SKM-1 treated with dmso at 0.1 percent for 144 hours (cell line): ENCODE results near the gene CLMN.
"Not testable (repeated sequence)": the region's sequence is repeated elsewhere in the genome, so short reads cannot be mapped to it uniquely, and the experiment has no call there.

Experiments used
- DNase-seq: peaks from one replicate; lab custom pipeline; 2025; ENCODE audit not compliant: unreplicated experiment; lab: John Stamatoyannopoulos, UW

The CLMN gene

DNA sequence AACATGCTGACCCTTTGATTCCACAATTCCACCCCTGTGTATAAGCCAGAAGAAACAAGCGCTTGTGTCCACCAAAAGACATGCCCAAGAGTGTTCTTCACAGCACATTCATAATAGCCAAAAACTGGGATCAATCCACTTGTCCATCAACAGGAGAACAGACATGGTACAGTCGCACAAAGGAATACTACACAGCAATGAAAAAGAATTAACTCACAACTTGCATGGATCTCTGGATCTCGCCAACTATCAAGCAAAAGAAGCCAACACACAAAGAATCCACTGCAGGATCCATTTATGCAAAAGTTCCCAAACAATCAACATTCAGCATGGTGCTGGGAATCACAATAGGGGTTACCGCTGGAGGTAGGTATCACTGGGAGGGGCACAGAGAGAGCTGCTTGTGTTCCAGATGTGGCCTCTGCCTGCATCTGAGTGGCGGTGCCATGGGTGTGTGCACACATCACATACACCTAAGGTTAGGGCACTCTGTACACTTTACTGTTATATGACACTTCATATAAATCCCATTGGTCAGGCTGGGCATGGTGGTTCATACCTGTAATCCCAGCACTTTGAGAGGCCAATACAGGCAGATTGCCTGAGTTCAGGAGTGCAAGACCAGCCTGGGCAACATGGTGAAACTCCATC lies 30.9 kb downstream of the CLMN start:
- DNase-seq: no peak

DNA sequence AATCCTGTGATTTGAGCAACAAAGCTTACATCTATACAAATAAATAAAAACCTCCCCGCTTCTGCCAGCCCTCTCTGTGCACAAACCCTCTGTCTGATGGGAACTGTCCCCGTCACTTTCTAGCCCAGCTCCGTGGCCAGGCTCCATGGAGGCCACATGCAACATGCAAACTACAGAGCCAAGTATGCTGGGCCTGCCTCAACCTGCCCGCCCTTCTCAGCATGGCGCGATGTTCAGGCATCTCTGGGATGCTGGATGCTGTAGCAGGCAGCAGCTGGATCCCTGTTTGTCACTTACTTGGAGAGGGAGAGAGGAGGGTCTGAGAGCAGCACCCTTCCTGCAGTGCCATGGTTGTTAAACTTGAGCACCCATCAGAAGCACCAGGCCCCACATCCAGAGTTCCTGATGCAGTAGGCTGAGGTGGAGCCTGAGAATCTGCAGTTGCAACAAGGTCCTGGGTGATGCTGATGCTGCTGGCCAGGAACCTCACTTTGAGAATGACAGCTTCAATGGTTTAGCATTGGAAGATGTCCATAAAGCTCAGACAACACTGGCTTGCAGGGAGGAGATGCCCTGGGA lies 32.4 kb downstream of the CLMN start:
- no peak for DNase-seq

DNA sequence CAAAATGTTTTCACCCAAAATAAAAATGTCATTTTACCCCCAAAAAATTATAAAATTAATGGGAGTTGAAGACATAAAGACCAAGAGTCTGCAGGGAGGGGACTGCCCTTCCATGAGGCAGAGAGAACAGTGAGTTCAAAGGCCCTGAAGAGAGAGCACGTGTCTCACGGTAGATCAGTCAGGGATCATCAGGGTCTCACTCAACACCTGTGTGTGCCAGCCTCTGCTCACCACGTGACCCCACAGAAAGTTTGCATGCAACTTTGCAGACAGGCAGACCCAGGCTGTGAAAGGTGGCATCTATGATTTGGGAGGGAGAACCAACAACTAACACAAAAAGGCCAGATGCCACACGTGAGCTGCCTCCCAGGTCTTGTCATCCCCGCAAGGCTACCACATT lies 33.1 kb downstream of the CLMN start:
- DNase-seq: no peak

DNA sequence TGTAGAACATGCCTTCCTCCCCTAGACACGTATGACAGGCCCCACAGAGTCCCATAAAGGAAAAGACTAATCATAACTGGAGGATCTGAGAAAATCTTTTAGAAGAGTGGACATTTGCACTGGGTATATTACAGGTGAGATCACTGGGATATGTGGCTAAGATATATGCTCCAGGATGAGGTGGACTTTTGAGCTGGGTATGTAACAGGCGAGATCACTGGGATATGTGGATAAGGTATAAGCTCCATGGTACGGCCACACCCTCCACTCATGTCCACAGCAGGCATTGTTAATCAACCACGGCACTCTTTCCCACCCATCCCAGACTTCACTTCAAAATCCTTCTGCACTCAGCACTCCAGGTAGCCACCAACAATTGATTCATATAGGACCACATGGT lies 34.1 kb downstream of the CLMN start:
- no peak for DNase-seq

DNA sequence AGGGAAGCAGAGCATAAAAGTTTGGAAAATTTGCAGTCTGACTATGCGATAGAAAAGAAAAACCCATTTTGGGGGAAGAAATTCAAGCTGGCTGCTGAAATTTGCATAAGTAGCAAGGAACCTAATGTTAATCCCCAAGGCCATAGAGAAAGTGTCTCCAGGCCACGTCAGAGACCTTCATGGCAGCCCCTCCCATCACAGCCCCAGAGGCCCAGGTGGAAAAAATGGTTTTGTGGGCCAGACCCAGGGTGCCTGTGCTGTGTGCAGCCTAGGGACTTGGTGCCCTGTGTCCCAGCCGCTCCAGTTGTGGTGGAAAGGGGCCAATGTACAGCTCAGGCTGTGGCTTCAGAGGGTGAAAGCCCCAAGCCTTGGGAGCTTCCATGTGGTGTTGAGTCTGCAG lies 35.9 kb downstream of the CLMN start:
- not testable (repeated sequence) for DNase-seq

DNA sequence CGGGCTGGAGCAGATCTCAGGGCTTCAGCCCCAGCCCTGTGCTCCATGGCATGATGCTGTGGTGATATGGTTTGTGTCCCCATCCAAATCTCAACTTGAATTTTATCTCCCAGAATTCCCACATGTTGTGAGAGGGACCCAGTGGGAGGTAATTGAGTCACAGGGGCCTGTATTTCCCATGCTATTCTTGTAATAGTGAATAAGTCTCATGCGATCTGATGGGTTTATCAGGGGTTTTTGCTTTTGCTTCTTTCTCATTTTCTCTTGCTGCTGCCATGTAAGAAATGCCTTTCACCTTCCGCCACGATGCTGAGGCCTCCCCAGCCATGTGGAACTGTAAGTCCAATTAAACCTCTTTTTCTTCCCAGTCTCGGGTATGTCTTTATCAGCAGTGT lies 36.7 kb downstream of the CLMN start:
- not testable (repeated sequence) for DNase-seq

DNA sequence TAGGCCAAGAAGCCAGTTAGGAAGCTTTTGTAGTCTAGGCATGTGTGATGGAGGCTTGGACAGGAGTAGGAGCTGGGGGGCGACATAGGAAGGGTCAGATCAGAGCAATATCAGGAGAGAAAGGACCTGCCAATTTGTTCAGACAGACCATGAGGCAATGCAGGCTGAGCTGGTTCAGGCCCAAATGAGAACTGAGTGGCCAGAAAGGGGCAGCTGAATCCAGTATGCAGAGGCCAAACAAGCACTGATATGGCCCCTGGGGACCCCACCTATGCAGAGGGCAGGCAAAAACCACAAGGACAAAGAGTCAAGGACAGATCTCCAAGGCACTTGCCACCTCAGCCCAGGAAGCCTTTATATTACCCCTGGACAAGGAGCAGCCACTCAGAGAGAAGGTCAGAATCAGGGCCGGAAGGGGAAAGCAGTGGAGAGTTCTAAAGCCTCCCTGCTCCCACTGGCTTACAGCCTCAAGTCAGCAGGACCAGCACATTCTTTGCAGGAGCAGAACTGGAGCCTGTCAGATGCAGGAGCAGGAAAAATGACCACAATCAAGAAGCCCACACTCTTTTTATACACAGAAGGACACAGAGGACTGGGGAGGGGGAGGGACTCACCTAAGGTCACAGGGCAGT lies 37.2 kb downstream of the CLMN start:
- DNase-seq: no peak

DNA sequence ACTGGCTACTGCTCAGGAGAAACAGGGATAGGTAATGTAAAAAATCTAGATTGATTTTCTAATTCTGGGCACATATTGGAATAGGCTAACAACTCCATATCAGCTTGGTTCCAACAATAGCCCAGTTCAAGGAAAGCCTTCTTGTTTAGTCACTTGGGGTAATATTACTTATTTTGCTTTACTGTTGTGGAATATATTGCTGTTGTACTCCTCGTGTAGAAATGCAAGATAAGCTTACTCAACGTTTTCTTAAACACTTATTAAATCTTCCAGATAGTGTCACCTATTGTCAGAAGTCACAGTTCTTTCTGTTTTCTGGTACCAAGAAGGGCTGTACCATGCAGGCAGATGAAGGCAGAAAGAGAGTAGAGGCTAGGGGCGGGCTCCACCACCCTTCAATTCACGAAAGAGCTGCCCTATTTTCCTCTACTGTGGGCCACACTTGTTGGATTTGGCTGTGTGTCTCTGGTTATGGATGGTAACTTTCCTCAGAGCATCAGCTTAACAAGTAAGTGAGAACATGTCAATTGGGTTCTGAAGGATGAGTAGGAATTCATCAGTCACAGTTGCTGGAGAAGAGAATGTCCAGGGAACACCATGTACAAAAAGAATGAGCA lies 38.0 kb downstream of the CLMN start:
- DNase-seq: no peak

DNA sequence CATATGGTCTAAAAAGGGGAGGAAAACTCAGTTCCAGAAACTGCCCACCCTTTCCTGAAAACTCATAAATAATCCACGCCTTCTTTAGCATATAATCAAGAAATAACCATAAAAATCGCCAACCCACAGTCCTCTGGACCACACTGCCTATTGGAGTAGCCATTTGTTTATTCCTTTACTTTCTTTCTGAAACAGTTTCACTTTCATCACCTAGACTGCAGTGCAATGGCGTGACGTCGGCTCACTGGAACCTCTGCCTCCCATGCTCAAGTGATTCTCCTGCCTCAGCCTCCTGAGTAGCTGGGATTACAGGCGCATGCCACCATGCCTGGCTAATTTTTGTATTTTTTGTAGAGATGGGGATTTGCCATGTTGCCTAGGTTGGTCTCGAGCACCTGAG lies 44.2 kb downstream of the CLMN start:
- no peak for DNase-seq

DNA sequence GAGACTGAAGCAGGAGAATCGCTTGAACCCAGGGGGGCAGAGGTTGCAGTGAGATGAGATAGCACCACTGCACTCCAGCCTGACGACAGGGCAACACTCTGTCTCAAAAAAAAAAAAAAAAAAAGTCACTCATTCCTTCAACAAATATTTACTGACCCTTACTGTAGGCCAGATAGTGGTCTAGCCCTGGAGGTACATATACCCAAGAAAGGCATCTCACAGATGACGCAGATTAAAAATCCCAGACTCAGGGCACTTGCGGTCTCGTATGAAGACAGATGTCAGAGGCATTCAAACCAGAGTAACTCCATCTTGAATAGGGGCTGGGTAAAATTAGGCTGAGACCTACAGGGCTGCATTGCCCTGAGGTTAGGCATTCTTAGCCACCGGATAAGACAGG lies 44.8 kb downstream of the CLMN start:
- no peak for DNase-seq

DNA sequence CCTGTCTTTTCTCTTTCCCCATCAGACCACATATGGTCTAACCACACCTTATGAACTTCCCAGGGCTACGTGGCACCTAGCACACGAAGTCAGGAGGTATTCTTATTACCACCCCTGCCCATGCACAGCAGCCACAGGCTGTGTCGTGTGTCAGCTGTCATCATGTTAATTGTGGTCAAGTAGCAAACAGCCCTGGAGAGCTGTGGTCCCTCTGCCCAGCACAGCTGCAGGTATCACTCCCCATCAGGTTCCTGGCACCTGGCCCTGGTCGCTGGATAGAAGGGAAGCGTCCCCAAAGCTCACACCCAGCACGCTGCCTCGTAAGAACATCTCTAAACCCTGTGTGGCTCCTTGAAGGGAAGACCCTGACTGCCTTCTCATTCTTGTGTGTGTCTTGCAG lies 45.4 kb downstream of the CLMN start:
- no peak for DNase-seq

DNA sequence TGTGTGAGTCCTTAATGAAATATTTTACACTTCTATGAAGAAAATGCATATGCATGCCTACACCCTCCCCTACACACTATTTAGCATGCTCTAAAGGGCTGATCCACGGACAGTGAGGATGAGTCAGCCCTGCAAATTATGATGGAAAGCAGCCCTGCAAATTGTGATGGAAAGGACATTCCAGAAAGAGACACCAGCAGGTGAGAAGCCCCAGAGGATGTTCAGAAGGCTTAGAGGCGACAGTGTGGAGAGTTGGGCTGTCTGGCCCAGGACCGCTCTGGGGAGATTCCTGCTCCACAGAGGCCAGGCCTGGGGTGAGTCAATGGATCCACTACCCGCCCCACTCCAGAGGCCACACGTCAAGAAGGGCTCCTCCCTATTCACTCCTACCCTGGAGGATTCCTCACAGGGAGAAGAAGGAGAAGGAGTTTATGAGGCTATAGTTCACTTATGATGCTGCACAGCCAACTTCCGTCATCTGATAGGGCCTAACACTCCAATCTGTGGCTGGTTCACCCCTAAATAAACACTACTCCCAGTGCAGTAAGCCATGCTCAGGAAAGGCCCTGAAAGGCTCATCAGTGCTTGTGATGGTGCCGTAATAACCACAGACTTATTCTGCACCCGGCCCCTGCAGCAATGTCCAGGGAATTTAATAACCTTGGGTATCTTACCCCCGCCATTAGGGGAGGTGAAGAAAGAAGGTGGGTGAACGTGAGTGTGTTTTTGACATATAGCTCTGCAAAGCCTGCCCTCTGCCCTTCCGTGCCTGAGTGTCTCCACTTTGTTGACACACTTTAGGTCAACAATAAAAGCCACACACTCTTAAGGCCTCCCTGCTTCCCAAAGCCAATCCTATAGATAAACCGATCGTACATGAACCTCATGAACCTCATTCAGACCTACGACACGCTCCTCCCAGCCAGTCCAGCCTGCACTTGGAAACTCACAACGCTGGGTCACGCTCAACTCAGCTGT lies 46.4 kb downstream of the CLMN start:
- DNase-seq: no peak

DNA sequence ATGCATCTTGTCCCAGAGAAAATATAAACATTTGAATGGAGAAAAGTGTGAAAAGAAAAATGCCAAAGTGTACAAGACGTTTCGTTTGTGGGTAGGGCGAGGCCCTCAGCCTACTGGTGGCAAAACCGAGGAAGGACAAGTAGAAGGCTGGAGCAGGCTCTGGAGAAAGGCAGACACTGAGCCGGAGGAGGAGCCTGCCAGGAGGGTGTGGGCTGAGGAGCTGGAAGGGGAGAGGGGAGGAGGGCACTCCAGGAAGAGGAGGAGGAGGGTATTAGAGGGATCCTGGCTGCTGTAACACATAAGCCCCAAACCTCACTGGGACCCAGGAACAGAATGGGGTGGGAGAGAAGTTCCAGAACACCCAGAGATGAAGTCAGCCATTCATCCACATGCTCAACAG lies 47.7 kb downstream of the CLMN start:
- DNase-seq: no peak

DNA sequence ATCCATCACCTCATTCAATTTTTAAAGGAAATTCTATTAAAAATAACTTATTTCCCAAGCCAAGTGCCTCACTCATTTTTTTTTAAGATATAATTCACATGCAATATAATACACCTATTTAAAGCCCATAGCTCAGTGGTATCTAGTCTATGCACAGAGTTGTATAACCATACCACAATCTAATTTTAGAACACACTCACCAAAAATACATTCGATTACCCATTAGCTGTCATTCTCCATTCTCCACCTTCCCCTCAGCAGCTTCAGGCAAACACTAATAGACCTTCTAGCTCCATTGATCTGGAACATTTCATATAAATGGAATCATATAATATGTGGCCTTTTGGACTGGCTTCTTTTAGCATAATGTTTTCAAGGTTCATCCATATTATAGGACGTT lies 49.5 kb downstream of the CLMN start:
- DNase-seq: no peak

DNA sequence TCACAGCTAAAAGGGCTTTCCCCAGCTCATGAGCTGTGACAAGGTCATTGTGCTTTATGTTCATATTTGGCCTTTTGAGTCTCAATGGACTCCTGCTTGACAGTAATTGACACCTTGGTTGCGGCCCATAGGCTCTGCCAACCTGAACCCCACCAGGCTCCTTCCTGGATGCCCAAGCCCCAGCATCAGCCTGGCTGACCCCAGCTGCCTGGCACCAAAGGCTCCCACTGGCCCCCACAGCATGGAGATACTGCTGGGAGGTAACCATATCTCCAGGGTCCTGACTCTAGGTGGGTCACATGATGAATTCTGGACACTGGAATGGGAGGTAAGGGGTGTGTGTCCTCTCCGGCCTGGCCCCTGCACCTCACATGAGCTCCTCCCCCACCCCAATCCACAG lies 50.2 kb downstream of the CLMN start:
- no peak for DNase-seq

DNA sequence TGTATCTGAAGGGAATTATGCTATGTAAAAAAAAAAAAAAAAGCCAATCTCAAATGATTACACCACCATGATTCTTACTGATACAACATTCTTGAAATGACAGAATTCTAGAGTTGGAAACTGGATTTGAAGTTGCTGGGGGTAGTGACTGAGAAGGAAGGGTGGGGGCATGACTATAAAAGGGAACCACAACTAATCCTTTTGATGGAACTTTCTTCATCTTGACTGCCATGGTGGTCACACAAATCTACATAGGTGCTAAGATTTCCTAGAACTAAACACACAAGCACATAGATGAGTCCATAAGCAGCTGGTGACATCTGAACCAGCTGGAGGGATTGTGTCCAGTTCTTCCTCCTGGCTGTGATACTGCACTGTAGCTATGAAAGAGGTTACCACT lies 51.4 kb downstream of the CLMN start:
- DNase-seq: no peak

DNA sequence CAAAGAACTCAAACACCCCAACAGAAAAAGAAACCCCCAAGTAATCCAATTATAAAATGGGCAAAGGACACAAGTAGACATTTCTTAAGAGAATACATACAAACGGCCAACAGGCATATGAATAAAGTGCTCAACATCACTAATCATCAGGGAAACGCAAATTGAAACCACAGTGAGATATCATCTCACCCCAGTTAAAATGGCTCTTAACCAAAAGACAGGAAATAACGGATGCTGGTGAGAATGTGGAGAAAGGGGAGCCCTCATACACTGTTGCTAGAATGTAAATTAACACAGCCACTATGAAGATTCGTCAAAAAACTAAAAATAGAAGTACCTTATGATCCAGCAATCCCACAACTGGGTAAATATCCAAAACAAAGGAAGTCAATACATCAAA lies 52.4 kb downstream of the CLMN start:
- no peak for DNase-seq

DNA sequence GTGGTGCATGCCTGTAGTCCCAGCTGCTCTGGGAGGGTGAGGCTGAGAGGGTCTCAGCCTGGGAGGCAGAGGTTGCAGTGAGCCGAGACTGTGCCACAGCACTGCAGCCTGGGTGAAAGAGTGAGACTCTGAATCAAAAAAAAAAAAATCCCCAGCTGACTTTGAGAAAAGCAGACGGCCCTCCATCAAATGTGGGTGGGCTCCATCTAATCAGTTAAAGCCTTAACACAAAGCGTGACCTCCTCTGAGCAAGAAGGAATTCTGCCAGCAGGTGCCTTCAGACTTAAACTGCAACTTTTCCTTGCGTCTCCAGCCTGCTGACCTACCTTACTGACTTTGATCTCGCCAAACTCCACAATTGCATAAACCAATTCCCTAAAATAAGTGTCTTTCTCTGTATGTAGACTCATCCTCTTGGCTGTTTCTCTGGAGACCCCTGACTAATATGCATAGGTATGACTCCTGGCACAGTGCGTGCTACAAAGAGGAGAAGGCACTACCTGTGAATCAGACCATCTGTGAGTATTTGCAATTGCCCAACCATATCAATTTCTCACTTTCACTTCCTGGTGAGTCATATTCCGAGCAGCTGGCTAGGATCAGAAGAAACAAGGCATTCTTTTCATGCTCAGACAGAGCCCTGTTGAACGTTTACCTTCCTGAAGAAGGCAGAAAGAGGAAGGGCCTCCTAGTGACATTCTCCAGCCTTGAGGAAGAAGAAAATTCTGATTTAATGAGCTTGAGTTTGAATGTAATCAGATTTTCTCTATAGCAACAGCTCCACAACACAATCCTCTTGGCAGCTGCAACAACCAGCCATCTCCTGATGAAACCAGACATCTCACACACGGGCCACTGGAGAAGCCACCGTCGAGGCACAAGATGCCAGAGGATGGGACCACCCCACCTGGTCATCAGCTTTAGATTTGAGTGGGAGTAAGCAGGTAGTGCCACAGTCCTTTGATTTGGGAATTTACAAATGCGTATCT lies 54.3 kb downstream of the CLMN start:
- peak; percentile 42 for DNase-seq

DNA sequence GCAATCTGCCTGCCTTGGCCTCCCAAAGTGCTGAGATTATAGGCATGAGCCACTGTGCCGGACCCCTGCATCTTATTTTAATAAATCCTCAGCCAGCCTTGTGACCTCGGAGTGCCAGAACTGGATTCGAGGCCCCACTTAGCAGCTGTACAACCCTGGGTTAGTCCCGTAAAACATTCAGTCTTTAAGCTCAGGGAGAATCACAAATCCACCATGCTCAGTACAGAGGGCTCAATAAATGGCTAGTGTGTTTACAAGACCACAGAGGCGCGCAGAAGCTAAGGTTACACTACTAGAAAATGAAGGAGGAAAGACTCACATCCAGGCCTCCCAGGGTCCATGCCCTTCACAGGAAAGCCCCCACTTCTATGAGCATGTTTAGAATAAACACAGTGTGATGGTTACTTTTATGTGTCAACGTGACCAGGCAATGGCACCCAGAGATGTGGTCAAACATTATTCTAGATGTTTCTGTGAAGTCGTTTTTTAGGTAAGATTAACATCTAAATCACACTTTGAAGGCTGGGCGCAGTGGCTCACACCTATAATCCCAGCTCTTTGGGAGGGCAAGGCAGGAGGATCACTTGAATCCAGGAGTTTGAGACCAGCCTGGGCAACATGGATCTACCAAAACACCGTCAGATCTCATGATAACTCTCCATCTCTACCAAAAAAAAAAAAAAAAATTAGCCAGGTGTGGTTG lies 55.3 kb downstream of the CLMN start:
- no peak for DNase-seq
